Left hindlimb (tissue), 1 donor: Measurements from ENCODE around the gene PHF20.
"Not testable (repeated sequence)": the region's sequence is repeated elsewhere in the genome, so short reads cannot be mapped to it uniquely, and the experiment has no call there.

Source experiments
- DNase-seq: peaks from one replicate; pipeline ENCODE4 v3.0.0-alpha.2; 2018

PHF20 gene

DNA sequence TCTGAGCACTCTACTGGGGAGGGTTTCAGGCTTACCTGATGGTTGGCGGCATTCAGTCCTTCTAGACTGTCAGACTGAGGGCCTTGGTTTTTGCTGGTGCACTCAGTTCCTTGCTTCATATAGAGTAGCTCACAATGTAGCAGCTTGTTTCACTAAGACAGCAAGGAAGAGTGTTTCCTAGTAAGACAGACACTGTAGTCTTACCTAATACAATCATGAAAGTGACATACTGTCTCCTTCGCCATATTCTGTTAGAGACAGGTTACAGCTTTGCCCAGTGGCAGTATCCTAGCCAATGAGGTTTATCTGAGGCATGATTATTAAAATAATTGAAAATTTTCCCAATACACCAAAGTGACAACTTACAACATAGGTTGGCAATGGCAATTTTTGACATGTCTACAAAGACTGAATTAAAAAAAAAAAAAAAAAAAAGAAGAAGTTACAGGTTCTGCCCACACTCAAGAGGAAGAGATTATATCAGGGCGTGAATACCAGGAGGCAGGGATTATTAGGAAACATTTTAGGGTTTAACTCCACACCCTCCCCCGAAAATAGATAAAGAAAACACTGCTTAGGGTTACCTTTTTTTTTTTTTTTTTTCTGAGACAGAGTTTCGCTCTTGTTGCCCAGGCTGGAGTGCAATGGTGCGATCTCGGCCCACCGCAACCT, 115.7 kb downstream of the PHF20 start:
- no peak for DNase-seq

DNA sequence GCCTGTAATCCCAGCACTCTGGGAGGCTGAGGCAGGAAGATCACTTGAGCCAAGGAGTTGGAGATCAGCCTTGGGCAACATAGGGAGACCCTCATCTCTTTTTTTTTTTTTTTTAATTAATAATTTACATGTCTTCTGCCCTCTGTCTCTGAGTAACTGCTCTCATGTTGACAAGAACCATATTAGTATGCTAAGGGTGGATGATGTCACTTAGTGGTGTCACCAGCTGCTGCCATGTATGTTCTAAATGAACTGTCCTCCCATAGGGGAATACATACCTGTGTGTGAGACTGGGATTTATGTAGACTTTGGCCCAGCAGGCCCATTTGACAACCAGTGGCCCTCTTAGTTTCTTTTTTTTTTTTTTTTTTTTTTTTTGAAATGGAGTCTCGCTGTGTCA, 116.8 kb downstream of the PHF20 start:
- DNase-seq: no peak

GRCh38 chr20:35891375-35891774, 119.6 kb downstream of the PHF20 start:
- no peak for DNase-seq

DNA sequence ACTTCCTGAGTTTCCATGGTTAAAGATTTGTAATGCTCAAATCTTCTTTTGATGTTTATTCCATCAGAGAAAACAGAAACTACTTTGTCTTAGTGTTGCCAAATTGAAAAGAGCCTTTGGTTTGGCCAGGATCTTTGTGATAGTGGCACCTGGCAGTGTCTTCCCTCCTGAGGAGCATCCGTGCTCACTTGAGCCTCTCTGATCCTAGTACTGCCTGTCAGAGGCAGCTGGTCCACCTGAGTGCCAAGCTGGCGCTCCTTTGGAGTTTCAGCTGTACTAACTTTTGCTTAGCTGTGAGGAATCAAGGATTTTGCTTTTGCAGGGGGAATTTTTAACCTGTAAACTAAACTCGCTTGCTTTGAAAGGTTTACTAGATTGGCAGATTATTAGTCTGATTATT, 121.1 kb downstream of the PHF20 start:
- no peak for DNase-seq

DNA sequence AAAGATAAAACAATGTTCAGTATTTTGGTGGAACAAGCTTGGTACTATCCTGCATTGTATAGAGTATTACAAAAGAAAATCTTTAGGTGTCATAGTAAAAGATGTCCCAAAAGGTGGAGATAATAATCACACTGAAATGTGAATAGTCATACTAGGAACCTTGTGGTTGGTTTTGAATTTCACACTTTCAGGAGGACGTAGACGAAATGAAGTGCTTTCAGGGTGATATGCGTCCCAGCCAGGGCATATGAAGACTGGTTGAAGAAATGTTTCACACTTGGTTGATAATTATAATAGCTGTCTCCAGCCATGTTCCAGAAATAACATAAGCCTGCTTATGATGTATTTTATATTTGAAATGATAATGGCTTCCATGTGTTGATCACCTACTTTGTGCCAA, 122.1 kb downstream of the PHF20 start:
- DNase-seq: no peak

DNA sequence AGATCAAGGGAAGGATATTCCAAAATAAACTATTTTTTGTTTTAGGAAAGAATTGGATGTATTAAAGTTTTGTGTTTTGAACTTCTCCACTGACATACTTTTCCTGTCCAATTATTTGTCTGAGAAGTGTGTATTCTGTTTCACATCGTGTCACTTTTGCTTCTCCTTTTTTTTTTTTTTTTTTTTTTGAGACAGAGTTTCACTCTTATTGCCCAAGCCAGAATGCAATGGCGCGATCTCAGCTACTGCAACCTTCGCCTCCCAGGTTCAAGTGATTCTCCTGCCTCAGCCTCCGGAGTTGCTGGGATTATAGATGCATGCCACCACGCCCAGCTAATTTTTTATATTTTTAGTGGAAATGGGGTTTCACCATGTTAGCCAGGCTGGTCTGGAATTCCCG, 123.7 kb downstream of the PHF20 start:
- not testable (repeated sequence) for DNase-seq

- no peak for DNase-seq
Measured at GRCh38 chr20:35899064-35899463, 127.2 kb downstream of the PHF20 start.

GRCh38 chr20:35901230-35901629, 129.4 kb downstream of the PHF20 start:
- DNase-seq: not testable (repeated sequence)

DNA sequence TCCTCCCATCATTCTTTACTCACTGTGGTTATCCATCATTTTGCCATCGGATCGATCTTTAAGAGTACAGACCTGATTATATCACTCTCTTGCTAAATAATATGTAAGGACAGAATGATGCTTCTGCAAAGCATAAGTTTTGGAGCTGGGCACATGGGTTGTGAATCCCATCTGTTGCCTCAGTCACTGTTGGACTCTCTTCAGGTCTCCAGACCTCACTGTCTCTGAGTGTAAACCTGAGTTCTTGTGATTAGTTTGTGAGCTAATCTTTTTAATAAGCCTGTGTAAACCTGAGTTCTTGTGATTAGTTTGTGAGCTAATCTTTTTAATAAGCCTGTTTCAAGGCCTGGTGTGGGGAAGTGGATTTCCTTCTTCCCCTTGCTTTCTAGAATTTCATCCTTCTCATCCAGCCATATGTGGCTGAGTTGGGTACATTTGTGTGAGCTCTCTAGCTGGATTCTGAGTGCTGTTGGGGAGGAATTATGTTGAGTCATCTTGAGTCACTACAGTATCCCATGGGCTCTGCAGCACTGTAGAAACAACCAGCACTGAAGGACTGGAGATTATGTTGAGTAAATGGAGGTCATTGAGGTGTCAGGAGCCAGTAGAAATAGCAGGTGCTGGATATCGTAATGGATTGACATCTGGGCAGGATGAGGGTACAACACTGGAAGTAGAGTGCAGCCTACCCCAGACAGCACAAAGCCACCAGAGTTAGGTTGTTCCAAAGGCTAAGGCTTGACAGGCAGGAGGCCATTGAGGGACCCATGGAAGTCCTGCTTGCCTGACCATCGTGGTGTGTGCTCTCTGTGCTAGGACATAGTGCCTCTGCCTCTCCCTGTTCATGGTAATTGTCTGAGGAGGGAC, 130.1 kb downstream of the PHF20 start:
- DNase-seq: no peak

- DNase-seq: no peak
Measured at GRCh38 chr20:35902545-35902941, 130.7 kb downstream of the PHF20 start.

GRCh38 chr20:35903843-35904242, 132.0 kb downstream of the PHF20 start:
- no peak for DNase-seq

- no peak for DNase-seq
Measured at GRCh38 chr20:35904982-35905663, 133.3 kb downstream of the PHF20 start.

GRCh38 chr20:35907017-35907701, 135.3 kb downstream of the PHF20 start:
- DNase-seq: no peak

- DNase-seq: no peak
Measured at GRCh38 chr20:35908007-35908406, 136.2 kb downstream of the PHF20 start.

DNA sequence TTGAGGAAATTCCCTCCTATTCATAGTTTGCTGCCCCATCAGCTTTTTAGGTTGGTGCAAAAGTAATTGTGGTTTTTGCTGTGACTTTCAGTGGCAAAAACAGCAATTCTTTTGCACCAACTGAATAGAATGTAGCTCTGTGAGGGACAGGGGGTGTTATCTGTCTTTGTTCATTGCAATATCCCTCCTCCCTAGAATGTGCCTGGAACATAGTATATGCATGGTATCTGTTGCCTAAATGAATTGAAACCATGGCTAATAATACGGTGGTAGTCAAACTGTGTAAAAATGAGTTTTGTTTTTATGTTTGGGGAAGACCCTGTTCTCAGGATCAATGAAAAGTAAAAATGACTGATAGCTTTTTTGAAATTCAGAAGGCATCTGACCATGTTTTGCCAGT, 137.4 kb downstream of the PHF20 start:
- DNase-seq: no peak

- no peak for DNase-seq
Measured at GRCh38 chr20:35909796-35910195, 138.0 kb downstream of the PHF20 start.

DNA sequence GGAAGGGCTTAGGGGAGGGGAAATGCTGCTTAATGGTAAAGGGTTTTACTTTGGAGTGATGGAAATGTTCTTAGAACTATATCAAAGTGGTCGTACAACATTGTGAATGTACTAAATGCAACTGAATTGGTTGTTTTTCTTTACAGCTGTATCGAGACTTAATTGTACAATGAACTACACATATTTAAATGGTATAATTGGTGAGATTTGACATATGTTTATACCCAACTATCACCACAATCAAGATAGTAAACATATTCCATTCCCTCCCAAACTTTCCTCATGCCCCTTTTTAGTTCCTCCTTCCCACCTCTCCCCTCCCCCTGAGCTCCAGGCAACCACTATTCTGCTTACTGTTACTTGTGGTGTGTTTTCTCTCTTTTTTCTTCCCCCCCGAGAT, 138.4 kb downstream of the PHF20 start:
- DNase-seq: no peak

DNA sequence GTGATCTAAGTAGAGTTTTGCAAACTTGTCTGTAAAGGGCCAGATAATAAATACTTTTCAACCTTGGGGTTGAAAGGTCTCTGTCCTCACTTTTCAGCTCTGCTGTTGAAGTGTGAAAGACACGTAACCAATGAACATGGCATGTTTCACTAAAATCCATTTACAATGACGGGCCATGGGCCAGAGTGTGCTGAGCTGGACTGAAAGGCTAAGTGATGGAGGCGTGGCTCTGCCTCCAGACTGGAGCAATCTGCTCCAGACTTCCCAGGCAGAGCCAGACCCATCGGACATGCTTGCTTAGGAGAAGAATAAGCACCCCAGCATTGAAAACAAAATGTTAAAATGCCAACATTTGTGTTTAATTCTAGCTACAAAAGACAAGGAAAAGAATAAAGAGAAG, 141.1 kb downstream of the PHF20 start:
- no peak for DNase-seq

- DNase-seq: no peak
Measured at GRCh38 chr20:35917077-35917476, 145.3 kb downstream of the PHF20 start.

- no peak for DNase-seq
Measured at GRCh38 chr20:35918021-35918420, 146.2 kb downstream of the PHF20 start.

GRCh38 chr20:35920523-35920922, 148.7 kb downstream of the PHF20 start:
- DNase-seq: no peak

DNA sequence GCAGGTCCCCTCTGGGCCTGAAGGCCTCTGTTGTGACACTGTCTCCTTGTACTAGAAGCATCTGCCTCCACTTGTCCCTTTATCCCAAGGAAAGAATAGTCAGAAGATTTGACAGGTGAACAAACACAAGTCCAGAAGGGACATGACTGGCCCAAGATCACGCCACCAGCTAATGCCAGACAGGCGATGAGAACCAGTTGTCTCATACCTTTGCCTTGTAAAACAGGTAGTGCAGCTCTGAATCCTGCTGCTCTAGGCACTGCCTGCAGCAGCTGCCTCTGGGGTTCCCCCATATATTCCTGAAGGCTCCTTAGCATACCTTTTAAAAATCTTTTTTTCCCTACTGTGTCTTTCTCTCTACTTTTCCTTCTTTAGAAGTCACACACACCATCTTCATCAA, 157.5 kb downstream of the PHF20 start:
- no peak for DNase-seq

GRCh38 chr20:35934050-35934449, 162.2 kb downstream of the PHF20 start:
- DNase-seq: no peak
